ENCODE data around the gene LAIR2.

DNA sequence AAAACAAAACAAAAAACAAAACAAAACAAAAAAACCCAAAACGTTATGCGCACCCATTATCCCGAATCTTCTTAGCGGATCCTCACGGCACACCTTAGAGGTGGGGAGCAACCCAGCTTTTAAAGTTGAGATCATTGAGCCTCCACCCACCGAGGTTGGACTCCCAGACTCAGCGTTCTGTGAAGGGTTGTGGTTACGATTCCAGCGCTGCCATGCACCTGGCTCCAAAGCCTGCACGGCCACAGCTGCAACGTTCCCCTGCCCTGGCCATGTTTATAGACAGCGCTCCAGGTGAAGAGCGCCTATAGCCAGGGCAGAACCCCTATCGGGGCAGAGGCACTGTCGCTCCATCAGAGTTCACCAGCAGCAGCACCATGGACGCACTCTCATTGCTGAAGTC, 52.3 kb downstream of the LAIR2 start:
- no peak for TF ChIP-seq EZH2 (IDR thresholded peaks at IDR 0.05)
- TF ChIP-seq CTCF (IDR thresholded peaks at IDR 0.05) = no peak
- TF ChIP-seq EZH2phosphoT487 (IDR thresholded peaks at IDR 0.05) = no peak

Measured in neural progenitor cell (in vitro differentiated cells).